Measurements from ENCODE around the gene LNPEP.
"Not testable (repeated sequence)": the region's sequence is repeated elsewhere in the genome, so short reads cannot be mapped to it uniquely, and the experiment has no call there.

LNPEP gene

DNA sequence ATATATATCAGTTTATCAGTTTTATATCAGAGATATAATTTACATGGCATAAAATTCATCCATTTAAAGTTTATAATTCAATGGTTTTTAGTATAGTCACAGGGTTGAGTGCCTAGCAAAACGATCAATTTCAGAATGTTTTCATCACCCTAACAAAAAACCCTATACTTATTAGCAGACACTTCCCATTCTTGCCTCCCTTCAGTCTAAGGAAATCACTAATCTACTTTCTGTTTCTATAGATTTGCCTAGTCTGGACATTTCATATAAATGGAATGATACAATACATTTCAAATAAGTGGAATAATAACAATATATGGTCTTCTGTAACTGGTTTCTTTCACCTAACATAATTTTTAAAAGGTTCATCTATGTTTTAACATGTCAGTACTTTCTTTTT, 9.6 kb upstream of the LNPEP start:
- CTCF ChIA-PET = interaction anchor here (0.6 kb wide), 1 partner anchor 328 kb away, joined by 3 read pairs; no protein-coding TSS in a partner anchor
- POLR2A ChIA-PET = no interaction called here
- no peak for DNase-seq (ENCODE audit: low read depth, low spot score)
- H3K4me3 ChIP-seq (ENCODE audit: low read depth, low read length) = no peak overlapping the region
- TF ChIP-seq, protein P1, sequence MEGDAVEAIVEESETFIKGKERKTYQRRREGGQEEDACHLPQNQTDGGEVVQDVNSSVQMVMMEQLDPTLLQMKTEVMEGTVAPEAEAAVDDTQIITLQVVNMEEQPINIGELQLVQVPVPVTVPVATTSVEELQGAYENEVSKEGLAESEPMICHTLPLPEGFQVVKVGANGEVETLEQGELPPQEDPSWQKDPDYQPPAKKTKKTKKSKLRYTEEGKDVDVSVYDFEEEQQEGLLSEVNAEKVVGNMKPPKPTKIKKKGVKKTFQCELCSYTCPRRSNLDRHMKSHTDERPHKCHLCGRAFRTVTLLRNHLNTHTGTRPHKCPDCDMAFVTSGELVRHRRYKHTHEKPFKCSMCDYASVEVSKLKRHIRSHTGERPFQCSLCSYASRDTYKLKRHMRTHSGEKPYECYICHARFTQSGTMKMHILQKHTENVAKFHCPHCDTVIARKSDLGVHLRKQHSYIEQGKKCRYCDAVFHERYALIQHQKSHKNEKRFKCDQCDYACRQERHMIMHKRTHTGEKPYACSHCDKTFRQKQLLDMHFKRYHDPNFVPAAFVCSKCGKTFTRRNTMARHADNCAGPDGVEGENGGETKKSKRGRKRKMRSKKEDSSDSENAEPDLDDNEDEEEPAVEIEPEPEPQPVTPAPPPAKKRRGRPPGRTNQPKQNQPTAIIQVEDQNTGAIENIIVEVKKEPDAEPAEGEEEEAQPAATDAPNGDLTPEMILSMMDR (IDR thresholded peaks at IDR 0.05; ENCODE audit: insufficient read depth, low read length, missing control alignments) = no peak

DNA sequence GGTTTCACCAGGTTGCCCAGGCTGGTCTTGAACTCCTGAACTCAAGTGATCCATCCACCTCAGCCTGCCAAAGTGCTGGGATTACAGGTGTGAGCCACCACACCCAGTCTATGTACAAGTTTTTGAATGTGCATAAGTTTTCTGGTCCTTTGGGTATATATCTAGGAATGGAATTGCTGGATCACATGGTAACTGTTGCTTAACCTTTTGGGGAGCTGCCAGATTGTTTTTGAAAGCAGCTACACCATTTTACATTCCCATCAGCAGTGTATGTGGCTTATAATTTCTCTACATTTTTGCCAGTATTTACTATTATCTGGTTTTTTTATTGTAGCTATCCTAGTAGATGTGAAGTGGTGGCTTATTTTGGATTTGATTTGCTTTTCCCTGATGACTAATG, 8.9 kb upstream of the LNPEP start:
- no peak for DNase-seq (ENCODE audit: low read depth, low spot score)
- TF ChIP-seq, protein P1 (IDR thresholded peaks at IDR 0.05; ENCODE audit: insufficient read depth, low read length, missing control alignments) = no peak
- no peak overlapping the region for H3K4me3 ChIP-seq (ENCODE audit: low read depth, low read length)
- ChIA-PET CTCF (interaction anchor here (0.9 kb wide), 1 partner anchor 14 kb away, joined by 3 read pairs; no protein-coding TSS in a partner anchor), POLR2A (no interaction called here)

DNA sequence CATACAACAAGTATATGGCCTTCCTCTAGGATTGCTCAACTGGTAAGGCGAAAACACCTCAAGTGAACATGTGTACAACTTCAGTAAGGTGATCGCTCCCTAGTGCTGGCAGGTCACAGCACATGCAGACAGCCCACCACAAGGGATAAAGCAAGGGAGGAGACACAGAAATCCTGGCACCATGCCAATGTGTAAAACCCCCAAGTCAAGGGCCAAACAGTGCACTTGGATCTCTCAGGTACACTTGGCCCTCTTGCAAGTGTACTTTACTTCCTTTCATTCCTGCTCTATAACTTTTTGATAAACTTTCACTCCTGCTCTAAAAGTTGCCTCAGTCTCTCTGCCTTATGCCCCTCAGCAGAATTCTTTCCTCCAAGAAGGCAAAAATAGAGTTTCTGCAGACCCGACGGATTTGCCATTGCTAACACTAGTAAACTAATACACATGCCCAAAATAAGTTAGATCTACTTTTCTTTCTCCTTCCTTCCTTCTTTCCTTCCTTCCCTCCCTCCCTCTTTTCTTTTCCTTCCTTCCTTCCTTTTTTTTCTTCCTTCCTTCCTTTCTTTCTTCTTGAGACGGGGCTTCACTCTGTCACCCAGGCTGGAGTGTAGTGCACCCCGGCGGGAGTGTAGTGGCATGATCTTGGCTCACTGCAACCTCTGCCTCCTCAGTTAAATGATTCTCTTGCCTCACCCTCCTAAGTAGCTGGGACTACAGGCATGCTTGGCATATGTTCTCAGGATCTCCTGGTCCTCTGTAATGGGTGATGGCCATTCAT, 6.8 kb upstream of the LNPEP start:
- POLR2A ChIA-PET = no interaction called here
- TF ChIP-seq, protein P1 (IDR thresholded peaks at IDR 0.05; ENCODE audit: insufficient read depth, low read length, missing control alignments) = no peak
- H3K4me3 ChIP-seq (ENCODE audit: low read depth, low read length) = no peak overlapping the region
- no peak for DNase-seq (ENCODE audit: low read depth, low spot score)
- CTCF ChIA-PET = no interaction called here

DNA sequence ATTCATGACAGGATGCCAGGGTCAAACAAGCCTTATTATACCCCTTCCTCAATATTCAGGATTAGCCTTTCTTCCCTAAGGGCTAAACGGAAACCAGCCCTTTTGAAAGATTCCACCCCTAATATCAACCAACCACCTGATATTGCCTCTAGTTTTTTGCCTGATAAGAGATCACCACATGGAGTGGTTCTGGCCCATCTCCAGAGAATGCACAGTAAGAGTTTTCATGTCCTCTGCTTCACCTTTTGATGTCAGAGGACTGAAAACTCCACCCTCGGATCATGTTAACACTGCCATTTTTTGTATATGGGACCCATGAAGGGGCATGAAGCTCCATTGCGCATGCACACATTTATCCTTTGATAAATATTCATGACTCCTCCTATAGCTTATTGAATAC, 5.8 kb upstream of the LNPEP start:
- CTCF ChIA-PET = no interaction called here
- TF ChIP-seq, protein P1 (IDR thresholded peaks at IDR 0.05; ENCODE audit: insufficient read depth, low read length, missing control alignments) = no peak
- POLR2A ChIA-PET = no interaction called here
- H3K4me3 ChIP-seq (ENCODE audit: low read depth, low read length) = no peak overlapping the region
- DNase-seq (ENCODE audit: low read depth, low spot score) = no peak

DNA sequence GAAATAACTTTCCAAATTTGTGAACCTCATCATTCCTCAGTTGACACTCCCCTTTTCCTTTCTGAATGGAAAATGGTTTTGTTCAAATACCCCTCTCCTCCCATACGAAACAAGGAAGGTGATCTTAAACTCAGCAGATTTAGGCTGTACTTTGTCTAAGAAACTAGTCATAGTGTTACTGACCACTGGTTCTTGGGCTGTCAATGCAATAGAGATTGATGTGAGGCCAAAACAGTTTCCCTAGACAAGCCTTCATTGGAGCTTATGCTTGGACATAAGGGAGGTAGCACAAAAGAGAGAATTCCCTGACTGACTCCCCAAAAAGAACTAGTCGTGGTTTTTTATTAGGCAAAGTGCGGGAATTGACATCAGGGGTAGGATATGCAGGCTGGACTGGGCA, 5.3 kb upstream of the LNPEP start:
- TF ChIP-seq, protein P1 (IDR thresholded peaks at IDR 0.05; ENCODE audit: insufficient read depth, low read length, missing control alignments) = no peak
- no peak for DNase-seq (ENCODE audit: low read depth, low spot score)
- ChIA-PET POLR2A (no interaction called here), CTCF (no interaction called here)
- H3K4me3 ChIP-seq (ENCODE audit: low read depth, low read length) = no peak overlapping the region

DNA sequence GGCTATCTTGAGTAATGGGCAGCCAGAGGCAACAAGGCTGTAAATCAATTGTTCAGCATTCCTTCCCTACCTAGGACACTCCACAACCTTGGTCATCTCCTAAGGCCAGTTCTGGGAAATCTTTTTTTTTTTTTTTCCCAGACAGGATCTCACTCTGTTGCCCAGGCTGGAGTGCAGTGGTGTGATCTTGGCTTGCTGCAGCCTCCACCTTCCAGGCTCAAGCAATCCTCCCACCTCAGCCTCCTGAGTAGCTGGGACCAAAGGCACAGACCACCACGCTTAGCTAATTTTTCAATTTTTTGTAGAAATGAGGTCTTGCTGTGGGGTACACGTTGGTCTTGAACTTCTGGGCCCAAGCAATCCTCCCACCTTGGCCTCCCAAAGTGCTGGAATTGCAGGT, 4.8 kb upstream of the LNPEP start:
- DNase-seq (ENCODE audit: low read depth, low spot score); H3K4me3 ChIP-seq (ENCODE audit: low read depth, low read length); POLR2A ChIA-PET: not testable (repeated sequence)
- CTCF ChIA-PET = interaction anchor here (0.7 kb wide), 1 partner anchor 231 kb away, joined by 4 read pairs; no protein-coding TSS in a partner anchor

DNA sequence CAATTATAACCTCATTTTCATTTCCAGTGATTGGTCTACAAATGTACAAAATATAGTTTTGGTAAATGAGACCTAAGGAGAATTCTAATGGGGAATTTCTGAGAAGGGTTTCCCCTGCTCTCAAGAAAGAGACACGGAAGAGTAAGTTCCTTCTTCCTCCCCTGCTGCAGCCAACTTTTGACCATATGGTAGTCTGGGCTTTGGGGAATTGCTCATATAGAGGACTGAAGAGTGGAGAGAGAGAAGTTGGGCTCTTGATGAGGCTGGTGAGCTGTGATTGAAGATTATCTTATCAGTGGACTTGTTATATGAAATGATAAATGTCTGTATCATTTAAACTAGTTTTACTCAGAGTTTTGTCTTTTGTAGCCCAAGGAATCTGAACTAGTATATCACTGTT, 4.3 kb upstream of the LNPEP start:
- no peak overlapping the region for H3K4me3 ChIP-seq (ENCODE audit: low read depth, low read length)
- ChIA-PET CTCF (interaction anchor here (0.7 kb wide), 1 partner anchor 231 kb away, joined by 4 read pairs; no protein-coding TSS in a partner anchor), POLR2A (no interaction called here)
- TF ChIP-seq, protein P1 (IDR thresholded peaks at IDR 0.05; ENCODE audit: insufficient read depth, low read length, missing control alignments) = no peak
- no peak for DNase-seq (ENCODE audit: low read depth, low spot score)
